Ramos (cell line): ENCODE measurements around the gene EXOC3L4.
"Not testable (repeated sequence)": the region's sequence is repeated elsewhere in the genome, so short reads cannot be mapped to it uniquely, and the experiment has no call there.

ENCODE experiments used
- in situ Hi-C: fragments of 300-500 bp; cut with MboI; formaldehyde crosslinking; loops from one replicate; pipeline ENCODE4 v1.14.3; 2022; ENCODE audit warnings: low sequenced_read_pairs; ENCODE audit not compliant: unreplicated experiment

The EXOC3L4 gene

GRCh38 chr14:103117499-103117898 is 23.0 kb downstream of the EXOC3L4 start:
- in situ Hi-C loops = not testable (repeated sequence)

- in situ Hi-C loops = no loop called here
Observed at GRCh38 chr14:103118018-103118662, 23.6 kb downstream of the EXOC3L4 start.

- in situ Hi-C loops = no loop called here
Observed at GRCh38 chr14:103118663-103119404, 24.3 kb downstream of the EXOC3L4 start.

GRCh38 chr14:103119527-103119926 is 25.0 kb downstream of the EXOC3L4 start:
- in situ Hi-C loops = not testable (repeated sequence)

GRCh38 chr14:103121121-103121845 is 26.8 kb downstream of the EXOC3L4 start:
- in situ Hi-C loops = no loop called here

- in situ Hi-C loops = no loop called here
Observed at GRCh38 chr14:103121846-103122584, 27.5 kb downstream of the EXOC3L4 start.

- in situ Hi-C loops = no loop called here
Observed at GRCh38 chr14:103122585-103122946, 28.0 kb downstream of the EXOC3L4 start.

- in situ Hi-C loops = no loop called here
Observed at GRCh38 chr14:103122947-103123633, 28.6 kb downstream of the EXOC3L4 start, which contains the start of gene TNFAIP2. Gene TNFAIP2 (plus strand): TSS chr14:103123461. CDS start chr14:103126458, 2,997 bp downstream.

GRCh38 chr14:103123634-103124500 is 29.3 kb downstream of the EXOC3L4 start:
- in situ Hi-C loops = no loop called here

- in situ Hi-C loops = no loop called here
Observed at GRCh38 chr14:103124501-103125001, 30.0 kb downstream of the EXOC3L4 start.

GRCh38 chr14:103125098-103126070 is 30.9 kb downstream of the EXOC3L4 start:
- in situ Hi-C loops = no loop called here

- in situ Hi-C loops = no loop called here
Observed at GRCh38 chr14:103126088-103126872, 31.8 kb downstream of the EXOC3L4 start.

GRCh38 chr14:103126873-103127304 is 32.4 kb downstream of the EXOC3L4 start:
- in situ Hi-C loops = no loop called here

- in situ Hi-C loops = no loop called here
Observed at GRCh38 chr14:103127356-103127755, 32.8 kb downstream of the EXOC3L4 start.

GRCh38 chr14:103127861-103128598 is 33.5 kb downstream of the EXOC3L4 start:
- in situ Hi-C loops = no loop called here

- in situ Hi-C loops = no loop called here
Observed at GRCh38 chr14:103128631-103129300, 34.2 kb downstream of the EXOC3L4 start.
